Measurements from ENCODE around the gene P4HA1.

- TF ChIP-seq CTCF (IDR thresholded peaks at IDR 0.05) (no peak), POLR2A (IDR thresholded peaks at IDR 0.05) (no peak)
Measured at GRCh38 chr10:73021050-73021449, 75.6 kb downstream of the P4HA1 start.
